Measurements from ENCODE around the gene VANGL2. TPM values are rescaled to one million over a fixed set of nuclear protein-coding genes. Genes with fewer than 3 reads are reported as not detected.

The VANGL2 gene
- total and polyA plus RNA-seq, 2 experiments from 2014 or later: 17.7 to 51.3 TPM

DNA sequence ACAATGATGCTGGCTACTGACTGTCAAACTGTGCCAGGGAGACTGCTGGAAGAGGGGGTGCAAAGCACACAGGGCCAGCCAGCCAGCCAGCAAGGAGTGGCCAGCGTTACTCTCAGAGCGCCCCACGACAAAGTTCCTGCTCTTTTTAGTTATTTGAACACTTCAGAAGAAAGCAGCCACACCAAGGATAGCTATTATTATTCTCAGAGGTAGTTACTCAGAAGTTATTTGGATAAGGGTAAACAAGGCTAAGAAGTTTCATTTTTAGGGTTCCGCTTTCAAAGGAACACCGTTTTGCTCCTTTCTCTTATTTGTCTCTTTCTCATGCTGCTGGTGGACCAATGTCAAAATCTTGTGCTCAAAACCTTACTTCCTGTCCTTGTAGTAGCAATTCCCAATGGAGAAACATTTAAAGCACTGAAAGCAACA is 59.9 kb downstream of the VANGL2 start (continued):
- TF ChIP-seq, protein P1, sequence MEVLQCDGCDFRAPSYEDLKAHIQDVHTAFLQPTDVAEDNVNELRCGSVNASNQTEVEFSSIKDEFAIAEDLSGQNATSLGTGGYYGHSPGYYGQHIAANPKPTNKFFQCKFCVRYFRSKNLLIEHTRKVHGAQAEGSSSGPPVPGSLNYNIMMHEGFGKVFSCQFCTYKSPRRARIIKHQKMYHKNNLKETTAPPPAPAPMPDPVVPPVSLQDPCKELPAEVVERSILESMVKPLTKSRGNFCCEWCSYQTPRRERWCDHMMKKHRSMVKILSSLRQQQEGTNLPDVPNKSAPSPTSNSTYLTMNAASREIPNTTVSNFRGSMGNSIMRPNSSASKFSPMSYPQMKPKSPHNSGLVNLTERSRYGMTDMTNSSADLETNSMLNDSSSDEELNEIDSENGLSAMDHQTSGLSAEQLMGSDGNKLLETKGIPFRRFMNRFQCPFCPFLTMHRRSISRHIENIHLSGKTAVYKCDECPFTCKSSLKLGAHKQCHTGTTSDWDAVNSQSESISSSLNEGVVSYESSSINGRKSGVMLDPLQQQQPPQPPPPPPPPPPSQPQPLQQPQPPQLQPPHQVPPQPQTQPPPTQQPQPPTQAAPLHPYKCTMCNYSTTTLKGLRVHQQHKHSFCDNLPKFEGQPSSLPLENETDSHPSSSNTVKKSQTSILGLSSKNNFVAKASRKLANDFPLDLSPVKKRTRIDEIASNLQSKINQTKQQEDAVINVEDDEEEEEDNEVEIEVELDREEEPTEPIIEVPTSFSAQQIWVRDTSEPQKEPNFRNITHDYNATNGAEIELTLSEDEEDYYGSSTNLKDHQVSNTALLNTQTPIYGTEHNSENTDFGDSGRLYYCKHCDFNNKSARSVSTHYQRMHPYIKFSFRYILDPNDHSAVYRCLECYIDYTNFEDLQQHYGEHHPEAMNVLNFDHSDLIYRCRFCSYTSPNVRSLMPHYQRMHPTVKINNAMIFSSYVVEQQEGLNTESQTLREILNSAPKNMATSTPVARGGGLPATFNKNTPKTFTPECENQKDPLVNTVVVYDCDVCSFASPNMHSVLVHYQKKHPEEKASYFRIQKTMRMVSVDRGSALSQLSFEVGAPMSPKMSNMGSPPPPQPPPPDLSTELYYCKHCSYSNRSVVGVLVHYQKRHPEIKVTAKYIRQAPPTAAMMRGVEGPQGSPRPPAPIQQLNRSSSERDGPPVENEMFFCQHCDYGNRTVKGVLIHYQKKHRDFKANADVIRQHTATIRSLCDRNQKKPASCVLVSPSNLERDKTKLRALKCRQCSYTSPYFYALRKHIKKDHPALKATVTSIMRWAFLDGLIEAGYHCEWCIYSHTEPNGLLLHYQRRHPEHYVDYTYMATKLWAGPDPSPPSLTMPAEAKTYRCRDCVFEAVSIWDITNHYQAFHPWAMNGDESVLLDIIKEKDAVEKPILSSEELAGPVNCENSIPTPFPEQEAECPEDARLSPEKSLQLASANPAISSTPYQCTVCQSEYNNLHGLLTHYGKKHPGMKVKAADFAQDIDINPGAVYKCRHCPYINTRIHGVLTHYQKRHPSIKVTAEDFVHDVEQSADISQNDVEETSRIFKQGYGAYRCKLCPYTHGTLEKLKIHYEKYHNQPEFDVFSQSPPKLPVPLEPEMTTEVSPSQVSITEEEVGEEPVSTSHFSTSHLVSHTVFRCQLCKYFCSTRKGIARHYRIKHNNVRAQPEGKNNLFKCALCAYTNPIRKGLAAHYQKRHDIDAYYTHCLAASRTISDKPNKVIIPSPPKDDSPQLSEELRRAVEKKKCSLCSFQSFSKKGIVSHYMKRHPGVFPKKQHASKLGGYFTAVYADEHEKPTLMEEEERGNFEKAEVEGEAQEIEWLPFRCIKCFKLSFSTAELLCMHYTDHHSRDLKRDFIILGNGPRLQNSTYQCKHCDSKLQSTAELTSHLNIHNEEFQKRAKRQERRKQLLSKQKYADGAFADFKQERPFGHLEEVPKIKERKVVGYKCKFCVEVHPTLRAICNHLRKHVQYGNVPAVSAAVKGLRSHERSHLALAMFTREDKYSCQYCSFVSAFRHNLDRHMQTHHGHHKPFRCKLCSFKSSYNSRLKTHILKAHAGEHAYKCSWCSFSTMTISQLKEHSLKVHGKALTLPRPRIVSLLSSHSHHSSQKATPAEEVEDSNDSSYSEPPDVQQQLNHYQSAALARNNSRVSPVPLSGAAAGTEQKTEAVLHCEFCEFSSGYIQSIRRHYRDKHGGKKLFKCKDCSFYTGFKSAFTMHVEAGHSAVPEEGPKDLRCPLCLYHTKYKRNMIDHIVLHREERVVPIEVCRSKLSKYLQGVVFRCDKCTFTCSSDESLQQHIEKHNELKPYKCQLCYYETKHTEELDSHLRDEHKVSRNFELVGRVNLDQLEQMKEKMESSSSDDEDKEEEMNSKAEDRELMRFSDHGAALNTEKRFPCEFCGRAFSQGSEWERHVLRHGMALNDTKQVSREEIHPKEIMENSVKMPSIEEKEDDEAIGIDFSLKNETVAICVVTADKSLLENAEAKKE (CRISPR knock-in tag; IDR thresholded peaks at IDR 0.05): no peak
- TF ChIP-seq ZNF114 (CRISPR knock-in tag; IDR thresholded peaks at IDR 0.05) (no peak), CREB1 (CRISPR knock-in tag; IDR thresholded peaks at IDR 0.05; ENCODE audit: low read depth) (no peak), NANOG (IDR thresholded peaks at IDR 0.05; ENCODE audit: borderline replicate concordance) (no peak)

DNA sequence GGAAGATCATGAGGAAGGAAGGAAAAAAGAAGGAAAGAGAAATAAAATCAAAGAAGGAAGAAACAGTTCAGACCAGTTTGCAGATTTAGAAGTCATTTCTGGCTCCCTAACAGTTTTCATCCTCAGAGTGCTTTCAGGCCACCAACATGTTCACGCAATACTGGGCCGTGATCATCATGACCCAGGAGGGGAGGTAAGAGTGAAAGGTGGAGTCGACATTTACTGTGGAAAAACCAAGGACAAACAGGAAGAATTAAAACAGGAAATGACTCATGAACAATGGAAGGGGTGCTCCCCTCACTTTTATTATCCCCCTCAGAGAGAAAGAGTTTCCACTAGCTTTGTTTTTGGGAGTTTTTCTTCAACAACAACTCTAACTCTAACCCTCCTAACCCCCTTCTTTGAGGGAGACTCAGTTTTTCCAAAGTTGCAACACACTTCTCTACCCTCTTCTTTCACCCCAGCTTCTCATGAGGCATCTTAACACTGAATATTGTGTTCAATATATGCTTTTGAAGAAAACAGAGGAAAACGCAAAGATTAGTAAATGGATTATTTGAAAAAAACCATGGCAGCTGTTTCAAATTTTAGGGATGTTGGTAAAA is 60.4 kb downstream of the VANGL2 start:
- H3K36me3 ChIP-seq (ENCODE audit: insufficient read depth): no peaks in the 10 kb centered on the region
- H3K79me2 ChIP-seq (replicated peaks; ENCODE audit: insufficient read depth): no peaks in the 10 kb centered on the region
- no peaks in the 10 kb centered on the region for H3F3A ChIP-seq (replicated peaks; ENCODE audit: low read depth)
- 0 out of 2 replicates have a peak overlapping the region, but pooled peaks have one; percentile 15 for H3K4me2 ChIP-seq
- H3K27ac ChIP-seq (ENCODE audit: low read depth): no peak overlapping the region
- Mint-ChIP-seq H3K4me3 (no peak overlapping the region), H3K27ac (no peak overlapping the region), H3K36me3 (ENCODE audit: low read depth) (no peaks in the 10 kb centered on the region), H3K9me3 (no peaks in the 10 kb centered on the region), H3K27me3 (ENCODE audit: insufficient read depth, low read depth, poor library complexity) (peaks cover under 1% of the 10 kb centered on the region), H3K4me1 (peaks cover 6% of the 10 kb centered on the region)
- DNase-seq (ENCODE audit: low spot score) (no peak), ATAC-seq (no peak)
- no peaks in the 10 kb centered on the region for H4K20me1 ChIP-seq (replicated peaks; ENCODE audit: insufficient read depth)
- H3K9me2 ChIP-seq (ENCODE audit: insufficient read depth): peaks cover 6% of the 10 kb centered on the region; the same call in 1 of the 2 replicates
- H2AFZ ChIP-seq: peak overlapping the region; percentile 83; the same call in 1 of the 2 replicates
- H3K27me3 ChIP-seq (ENCODE audit: insufficient read depth): no peaks in the 10 kb centered on the region
- no peak overlapping the region for H3K4me3 ChIP-seq
- TF ChIP-seq ZNF114 (CRISPR knock-in tag; IDR thresholded peaks at IDR 0.05) (no peak), STAT1 (IDR thresholded peaks at IDR 0.05; ENCODE audit: unreplicated experiment) (no peak), EZH2 (IDR thresholded peaks at IDR 0.05; ENCODE audit: low read depth, unreplicated experiment) (no peak), POLR2AphosphoS5 (IDR thresholded peaks at IDR 0.05; ENCODE audit: low read depth) (no peak), CREB1 (CRISPR knock-in tag; IDR thresholded peaks at IDR 0.05; ENCODE audit: low read depth) (no peak)
- H3K4me1 ChIP-seq (ENCODE audit: insufficient read depth): peaks cover 11% of the 10 kb centered on the region; the same call in 1 of the 2 replicates

Measured in GM23338 (cell line).